ENCODE measurements around the gene RPA3. TPM values are rescaled to one million over a fixed set of nuclear protein-coding genes. Genes with fewer than 3 reads are reported as not detected.

RPA3 gene
- total and polyA plus RNA-seq, 8 donors: 6.7 to 44.9 (median 28.7) TPM; not detected in 1

GRCh38 chr7:7693881-7694280, 24.5 kb downstream of the RPA3 start:
- no peaks in the 10 kb centered on the region for H3K36me3 ChIP-seq
- H3K27me3 ChIP-seq: no peaks in the 10 kb centered on the region
- H3K9me3 ChIP-seq: no peaks in the 10 kb centered on the region
- no peak for DNase-seq
- intact Hi-C loops (cut with DNase I; ENCODE audit: low total_unique reads): no loop called here
- no peak overlapping the region for H3K27ac ChIP-seq
- TF ChIP-seq POLR2A (IDR thresholded peaks at IDR 0.05): no peak
- H3K4me3 ChIP-seq: no peak overlapping the region
- H3K4me1 ChIP-seq: peaks cover 11 to 49% (median 28%) of the 10 kb centered on the region in 4 donors

DNA sequence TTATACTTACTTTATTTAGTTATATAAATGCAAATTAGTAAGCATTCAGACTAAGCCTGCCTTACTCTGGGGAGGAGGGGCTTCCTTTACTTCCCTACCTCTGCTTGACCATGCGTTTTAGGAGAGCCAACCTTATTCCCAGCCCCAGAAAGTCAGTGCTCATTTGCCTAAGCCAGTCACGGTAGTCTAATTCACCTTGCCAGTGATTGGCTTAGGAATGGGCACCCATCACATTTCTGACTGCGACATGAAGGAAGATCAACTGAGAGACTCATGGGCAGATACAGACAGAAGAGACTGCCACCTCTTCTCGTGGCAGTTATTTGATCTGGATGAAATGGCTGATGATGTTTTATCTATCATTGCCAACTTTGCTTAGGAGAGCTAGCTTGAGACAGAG, 29.5 kb downstream of the RPA3 start:
- no peaks in the 10 kb centered on the region for H3K27me3 ChIP-seq
- intact Hi-C loops (cut with DNase I; ENCODE audit: low total_unique reads): no loop called here
- no peaks in the 10 kb centered on the region for H3K36me3 ChIP-seq
- TF ChIP-seq POLR2AphosphoS5 (IDR thresholded peaks at IDR 0.05) (no peak), POLR2A (IDR thresholded peaks at IDR 0.05) (no peak), CTCF (IDR thresholded peaks at IDR 0.05) (no peak), EP300 (IDR thresholded peaks at IDR 0.05) (no peak)
- H3K9me3 ChIP-seq: no peaks in the 10 kb centered on the region
- WGBS, 5 donors: 88 to 93% (median 90%) methylated on average over 4 of the region's 4 CpGs
- no peak overlapping the region for H3K4me3 ChIP-seq
- peak overlapping the region in 1 of 5 donors; percentile 30 for H3K27ac ChIP-seq
- no peak for DNase-seq
- peaks cover 8 to 30% (median 18%) of the 10 kb centered on the region in 4 donors for H3K4me1 ChIP-seq

- Histone ChIP-seq H3K27ac (peak overlapping the region in 2 of 5 donors; percentile 34 to 35), H3K4me3 (no peak overlapping the region), H3K4me1 (peaks cover 8 to 37% (median 19%) of the 10 kb centered on the region in 4 donors), H3K9me3 (no peaks in the 10 kb centered on the region), H3K36me3 (no peaks in the 10 kb centered on the region), H3K27me3 (no peaks in the 10 kb centered on the region)
- DNase-seq: no peak
- intact Hi-C loops (cut with DNase I; ENCODE audit: low total_unique reads): no loop called here
- TF ChIP-seq POLR2A (IDR thresholded peaks at IDR 0.05): no peak
- WGBS, 5 donors: 28 to 47% (median 39%) methylated on average over 6 of the region's 6 CpGs
Measured at GRCh38 chr7:7688310-7688709, 30.1 kb downstream of the RPA3 start.

DNA sequence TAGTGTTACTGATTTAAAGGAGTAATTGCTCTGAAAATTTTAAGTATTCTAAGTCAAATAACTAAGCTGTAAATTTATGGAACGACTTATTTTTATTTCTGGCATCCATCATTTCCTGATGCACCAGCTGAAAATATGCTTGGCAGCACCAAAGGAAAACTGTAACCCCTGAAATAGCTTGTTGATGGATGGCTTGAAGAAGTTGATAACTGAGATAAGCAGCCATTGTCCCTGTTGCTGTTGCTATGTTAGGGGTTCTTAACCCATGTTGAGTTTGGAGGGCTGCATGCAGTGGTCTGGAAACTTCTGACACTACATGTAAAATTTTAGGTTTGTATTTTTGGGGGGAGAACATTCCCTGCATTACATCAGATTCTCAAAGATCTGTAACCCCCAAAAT, 30.6 kb downstream of the RPA3 start:
- no peaks in the 10 kb centered on the region for H3K27me3 ChIP-seq
- H3K36me3 ChIP-seq: no peaks in the 10 kb centered on the region
- no peaks in the 10 kb centered on the region for H3K9me3 ChIP-seq
- DNase-seq: no peak
- intact Hi-C loops (cut with DNase I; ENCODE audit: low total_unique reads): no loop called here
- 26 to 39% (median 33%) methylated on average over 1 of the region's 1 CpG for WGBS, 5 donors
- peaks cover 8 to 42% (median 21%) of the 10 kb centered on the region in 4 donors for H3K4me1 ChIP-seq
- H3K27ac ChIP-seq: peak overlapping the region in 2 of 5 donors; percentile 34 to 35
- TF ChIP-seq POLR2AphosphoS5 (IDR thresholded peaks at IDR 0.05) (no peak), CTCF (IDR thresholded peaks at IDR 0.05) (no peak), POLR2A (IDR thresholded peaks at IDR 0.05) (no peak), EP300 (IDR thresholded peaks at IDR 0.05) (no peak)
- H3K4me3 ChIP-seq: no peak overlapping the region

DNA sequence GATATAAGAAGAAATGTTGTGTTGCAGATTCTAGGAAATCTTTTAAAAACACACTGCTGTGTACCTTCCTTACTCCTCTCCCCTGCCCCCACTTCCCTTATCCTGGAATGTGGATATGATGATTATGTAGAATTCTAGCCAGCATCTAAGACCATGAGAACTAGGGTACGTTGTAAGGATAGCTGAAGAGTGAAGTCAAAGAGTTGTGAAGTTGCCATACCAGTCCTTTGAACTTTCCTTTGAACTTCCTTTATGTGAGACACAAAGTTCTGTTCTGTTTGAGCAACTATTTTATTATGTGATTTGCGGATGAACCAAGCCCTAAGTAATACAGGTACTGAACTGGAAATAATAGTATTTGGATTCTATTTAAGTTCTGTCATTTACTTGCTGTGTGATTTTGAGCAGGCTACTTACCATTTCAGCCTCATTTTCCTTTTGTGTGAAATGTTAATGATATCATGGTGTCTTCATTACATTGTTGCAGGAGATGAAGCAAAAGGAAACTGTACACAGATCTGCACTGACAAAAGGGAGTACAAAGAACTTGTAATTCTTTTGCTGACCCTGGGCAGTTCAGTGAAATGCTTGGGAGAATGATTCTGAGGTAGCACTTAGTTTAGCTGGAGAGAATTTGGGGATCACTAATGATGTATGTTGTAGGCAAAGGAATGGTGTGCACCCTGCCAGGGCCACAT, 31.4 kb downstream of the RPA3 start:
- peak overlapping the region in 1 of 5 donors; percentile 35 for H3K27ac ChIP-seq
- H3K27me3 ChIP-seq: no peaks in the 10 kb centered on the region
- no peaks in the 10 kb centered on the region for H3K36me3 ChIP-seq
- intact Hi-C loops (cut with DNase I; ENCODE audit: low total_unique reads): no loop called here
- TF ChIP-seq EP300 (IDR thresholded peaks at IDR 0.05) (no peak), POLR2AphosphoS5 (IDR thresholded peaks at IDR 0.05) (no peak), CTCF (IDR thresholded peaks at IDR 0.05) (no peak), POLR2A (IDR thresholded peaks at IDR 0.05) (no peak)
- DNase-seq: no peak
- H3K4me3 ChIP-seq: no peak overlapping the region
- 54 to 76% (median 61%) methylated on average over 2 of the region's 2 CpGs for WGBS, 5 donors
- H3K9me3 ChIP-seq: no peaks in the 10 kb centered on the region
- peaks cover 11 to 47% (median 28%) of the 10 kb centered on the region in 4 donors for H3K4me1 ChIP-seq

All from stomach (tissue), 9 donors.